GM21528 (cell line): ENCODE measurements around the gene ITPKB.
A peak's percentile ranks its signal among the peaks of the same experiment; 100 is the strongest.
"Not testable (repeated sequence)": the region's sequence is repeated elsewhere in the genome, so short reads cannot be mapped to it uniquely, and the experiment has no call there.

ENCODE experiments used
- ATAC-seq: cut with Tn5 transposase; IDR thresholded peaks from one replicate; pipeline ENCODE4 v1.9.1; 2021; ENCODE audit warnings: mild to moderate bottlenecking, moderate library complexity; ENCODE audit not compliant: unreplicated experiment, low FRiP score

ITPKB gene

DNA sequence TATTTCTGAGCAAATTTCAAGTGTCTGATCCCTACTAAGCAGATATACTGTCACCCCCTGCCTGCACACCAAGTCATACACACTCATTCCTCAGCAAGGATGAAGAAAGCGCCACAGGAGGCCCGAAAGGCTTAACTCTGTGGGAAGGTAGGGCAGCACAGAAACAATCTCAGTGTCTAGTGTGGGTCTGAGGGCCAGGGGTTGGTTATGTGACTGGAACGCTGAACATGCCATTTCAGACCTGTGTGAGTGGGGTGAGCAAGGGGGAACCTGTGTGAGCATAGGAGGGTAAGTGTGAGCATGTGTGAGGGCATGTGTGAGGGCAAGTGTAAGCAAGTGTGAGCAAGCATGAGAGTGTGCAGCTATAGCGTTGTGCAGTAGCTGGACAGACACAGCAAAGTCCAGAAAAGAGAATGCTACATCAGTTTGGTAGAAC lies 6.2 kb downstream of the ITPKB start:
- no peak for ATAC-seq

DNA sequence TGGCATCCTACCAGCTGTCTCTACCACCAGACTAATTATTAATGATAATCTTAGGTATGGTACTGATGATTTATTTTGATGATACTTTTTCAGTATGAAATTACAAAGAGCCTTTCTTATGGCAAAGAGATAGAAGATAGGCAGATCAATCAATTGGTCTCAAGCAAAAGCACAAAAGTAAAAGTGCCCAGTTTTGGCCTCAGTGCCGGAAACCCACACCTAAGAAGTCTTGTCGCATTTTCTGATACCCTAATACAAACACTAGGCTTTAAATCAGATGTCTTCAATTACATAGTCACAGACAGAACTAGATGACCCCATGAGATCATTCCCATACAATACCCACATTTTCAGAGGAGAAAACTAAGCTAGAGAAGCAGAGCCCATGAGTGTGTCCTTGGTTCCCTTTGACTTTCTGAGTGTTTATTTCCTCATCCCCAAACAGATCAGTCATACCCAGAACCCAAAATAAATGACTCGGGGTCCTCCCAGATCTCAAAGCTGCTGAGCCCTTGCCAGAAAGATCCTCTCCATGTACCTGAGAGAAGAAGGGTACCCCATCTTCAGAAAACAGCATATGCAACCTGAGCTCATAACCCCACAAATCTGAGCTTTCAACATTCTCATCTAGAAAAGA lies 7.7 kb downstream of the ITPKB start:
- ATAC-seq = no peak

DNA sequence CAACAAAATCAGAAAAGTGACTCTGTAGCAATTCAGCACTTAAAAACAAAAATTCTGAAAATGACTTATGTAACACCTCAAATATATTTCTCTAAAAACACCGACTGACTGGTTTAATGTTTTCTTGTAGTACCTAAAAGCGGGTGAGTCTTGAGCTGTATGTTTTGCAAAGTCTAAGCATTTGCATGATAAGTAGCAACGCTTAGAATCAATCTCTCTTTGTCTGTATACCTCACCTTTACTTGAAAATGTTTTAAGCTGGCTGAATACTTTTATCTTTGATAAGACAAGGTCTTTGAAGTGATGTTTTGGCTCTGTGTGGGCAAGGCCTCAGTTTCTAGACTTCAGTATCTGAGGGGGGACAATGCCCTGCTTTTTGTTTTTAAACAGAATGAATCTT lies 8.2 kb downstream of the ITPKB start:
- no peak for ATAC-seq

- ATAC-seq = no peak
Observed at GRCh38 chr1:226730071-226730470, 9.0 kb downstream of the ITPKB start.

DNA sequence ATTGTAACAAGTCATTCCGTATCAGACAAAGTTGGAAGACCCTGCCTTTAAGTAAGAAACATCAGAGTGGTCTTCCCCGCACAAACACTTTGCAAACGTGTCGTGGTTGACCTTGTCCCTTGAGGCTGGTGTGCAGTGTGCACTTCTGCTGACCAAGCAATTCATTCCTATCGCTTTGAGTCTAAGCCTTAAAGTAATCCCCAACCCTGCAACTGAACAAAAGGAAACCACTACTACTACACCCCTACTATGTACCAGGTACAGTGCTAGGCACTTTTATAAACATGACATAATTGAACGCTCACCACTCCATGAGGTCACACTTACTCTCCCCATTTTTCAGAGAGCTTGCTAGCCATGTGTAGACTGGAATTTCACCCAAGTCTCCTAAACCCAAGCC lies 10.6 kb downstream of the ITPKB start:
- no peak for ATAC-seq

GRCh38 chr1:226725897-226726267 lies 13.2 kb downstream of the ITPKB start:
- no peak for ATAC-seq

DNA sequence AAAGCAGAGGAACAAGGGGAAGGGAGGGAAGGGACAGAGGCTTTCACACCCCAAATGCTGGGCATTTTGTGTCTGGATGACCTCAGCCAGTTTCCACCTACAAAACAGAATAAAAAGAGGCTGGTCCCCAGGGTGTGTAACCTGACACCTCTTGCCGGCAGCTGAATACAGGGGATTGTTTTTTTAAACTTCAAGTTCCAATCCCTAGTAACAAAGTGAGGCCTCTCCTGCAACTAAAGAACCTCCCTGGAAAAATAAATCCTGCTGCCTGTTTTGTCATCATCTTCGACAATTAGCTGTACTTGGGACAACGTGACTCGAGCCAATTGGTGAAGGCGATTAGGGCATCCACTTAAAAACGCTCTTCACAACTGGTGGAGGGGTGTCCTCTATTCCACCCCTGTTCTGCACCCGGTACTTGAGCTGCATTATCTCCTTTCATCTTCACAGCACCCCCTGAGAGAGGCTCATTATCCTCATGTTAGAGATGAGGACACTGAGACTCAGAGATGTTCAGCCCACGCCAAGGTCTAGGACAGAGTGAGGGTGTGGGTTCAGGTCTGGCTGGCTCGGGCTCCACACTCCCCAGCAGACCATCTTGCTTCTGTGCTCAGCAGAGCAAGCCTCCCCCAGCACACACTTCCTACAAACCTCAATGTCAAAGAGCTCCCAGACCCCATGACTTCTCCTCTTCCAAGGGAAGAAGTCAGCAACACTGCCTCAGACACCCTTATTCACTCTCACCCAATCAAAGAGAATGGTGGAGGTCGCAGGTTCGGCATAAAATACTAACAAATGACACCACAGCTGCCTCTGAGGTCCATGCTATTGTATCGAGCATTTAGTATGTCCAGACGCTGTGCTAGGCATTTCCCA lies 15.2 kb downstream of the ITPKB start:
- ATAC-seq = no peak

GRCh38 chr1:226722901-226723656 lies 16.0 kb downstream of the ITPKB start:
- no peak for ATAC-seq

DNA sequence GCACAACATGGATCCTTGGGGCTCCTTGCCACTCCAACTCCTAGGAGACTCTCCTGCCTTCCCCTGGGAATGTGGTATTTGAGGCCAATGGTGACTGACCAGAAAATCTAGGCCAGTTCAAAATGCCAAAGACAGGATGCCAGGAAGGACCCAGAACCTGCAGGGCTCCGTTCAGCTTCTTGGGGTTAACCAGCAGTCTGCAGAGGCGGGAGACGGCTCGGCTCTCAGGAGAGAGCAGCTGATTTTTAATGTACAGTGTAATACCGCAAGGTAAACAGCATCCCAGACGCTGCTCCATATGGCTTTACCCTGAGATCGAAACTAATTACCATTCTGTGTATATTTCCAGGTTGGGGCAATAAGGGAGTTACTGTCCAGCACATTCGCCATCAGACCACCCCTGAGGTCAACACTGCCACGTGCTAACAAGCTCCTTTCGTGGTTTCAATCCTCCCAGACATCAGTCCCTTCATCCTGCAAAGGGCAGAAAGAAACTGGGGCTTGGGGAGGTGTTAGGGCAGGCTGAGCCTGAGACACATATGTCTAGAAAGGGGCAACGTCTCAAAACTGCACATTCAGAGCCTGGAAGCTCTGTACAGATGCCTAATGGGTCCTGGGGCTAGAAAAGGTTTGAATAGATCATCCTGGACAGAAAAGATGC lies 16.7 kb downstream of the ITPKB start:
- ATAC-seq = no peak

- ATAC-seq = not testable (repeated sequence)
Observed at GRCh38 chr1:226720574-226720973, 18.5 kb downstream of the ITPKB start.

DNA sequence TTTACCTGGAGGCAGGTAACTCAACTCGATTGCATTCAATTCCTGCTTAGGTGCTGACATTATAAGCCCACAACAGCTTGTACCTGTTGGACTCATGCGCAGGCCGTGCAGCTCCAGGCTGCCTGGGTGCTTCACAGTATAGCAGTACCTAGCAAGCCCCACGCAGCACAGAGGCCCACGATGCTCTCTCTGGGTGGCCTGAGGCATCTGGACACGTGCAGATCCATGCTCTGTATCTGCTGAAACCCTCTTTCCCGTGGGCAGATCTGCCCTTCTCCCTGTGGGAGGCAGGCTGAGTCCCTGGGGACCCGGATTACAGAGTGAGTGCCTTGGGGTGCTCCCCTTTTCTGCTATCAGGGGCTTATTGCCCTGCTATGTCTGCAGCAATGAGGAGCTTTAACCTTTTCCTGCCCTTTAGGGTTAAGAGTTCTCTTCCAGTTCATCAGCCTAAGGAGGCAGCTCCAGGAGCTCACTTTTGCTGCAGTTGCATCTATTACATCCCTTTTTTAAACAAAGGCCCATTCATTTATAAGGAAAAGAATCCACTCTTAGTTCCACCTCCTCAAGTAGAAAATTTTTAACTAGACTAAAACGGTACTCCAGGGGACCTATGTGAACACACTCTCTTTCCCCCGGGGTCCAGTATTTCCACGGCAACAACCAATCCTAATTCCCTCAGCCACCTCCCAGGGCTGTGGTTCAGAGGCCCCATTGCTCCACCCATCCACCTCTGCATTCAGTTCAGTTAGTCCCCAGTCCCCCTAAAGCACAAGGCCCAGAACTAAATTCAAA lies 19.3 kb downstream of the ITPKB start:
- ATAC-seq = no peak

DNA sequence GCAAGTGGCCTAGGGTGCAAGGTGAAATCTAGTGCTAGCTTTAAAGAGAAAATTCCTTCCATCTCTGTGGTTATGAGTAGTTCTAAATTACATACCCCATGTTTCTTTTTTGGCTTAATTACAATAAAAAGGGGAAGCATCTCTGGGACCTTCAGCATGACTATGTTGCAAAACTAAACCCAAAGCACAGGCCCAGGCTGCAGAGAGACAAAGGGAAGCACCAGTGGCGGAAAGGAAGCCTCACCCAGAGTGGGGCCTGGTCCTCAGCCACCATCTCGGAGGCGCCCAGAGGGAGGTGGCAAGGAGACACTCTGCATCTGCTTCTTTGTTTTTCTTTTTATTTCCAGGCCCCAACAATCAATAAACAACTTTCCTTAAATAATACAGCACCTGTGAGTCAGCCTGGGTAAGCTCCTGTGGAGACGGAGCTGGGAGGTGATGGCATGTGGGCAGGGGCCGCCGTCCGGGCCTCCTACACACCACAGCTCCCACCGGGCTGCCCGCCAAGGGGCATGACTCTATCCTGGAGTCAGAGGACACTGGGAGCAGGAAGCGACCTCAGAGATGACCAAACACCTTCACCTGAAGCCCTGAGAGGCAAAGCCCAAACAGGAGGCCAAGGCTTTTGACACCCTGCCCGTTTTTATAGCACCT lies 21.7 kb downstream of the ITPKB start:
- ATAC-seq = no peak

- no peak for ATAC-seq
Observed at GRCh38 chr1:226716577-226716976, 22.5 kb downstream of the ITPKB start.

- ATAC-seq = no peak
Observed at GRCh38 chr1:226714148-226714547, 24.9 kb downstream of the ITPKB start.

DNA sequence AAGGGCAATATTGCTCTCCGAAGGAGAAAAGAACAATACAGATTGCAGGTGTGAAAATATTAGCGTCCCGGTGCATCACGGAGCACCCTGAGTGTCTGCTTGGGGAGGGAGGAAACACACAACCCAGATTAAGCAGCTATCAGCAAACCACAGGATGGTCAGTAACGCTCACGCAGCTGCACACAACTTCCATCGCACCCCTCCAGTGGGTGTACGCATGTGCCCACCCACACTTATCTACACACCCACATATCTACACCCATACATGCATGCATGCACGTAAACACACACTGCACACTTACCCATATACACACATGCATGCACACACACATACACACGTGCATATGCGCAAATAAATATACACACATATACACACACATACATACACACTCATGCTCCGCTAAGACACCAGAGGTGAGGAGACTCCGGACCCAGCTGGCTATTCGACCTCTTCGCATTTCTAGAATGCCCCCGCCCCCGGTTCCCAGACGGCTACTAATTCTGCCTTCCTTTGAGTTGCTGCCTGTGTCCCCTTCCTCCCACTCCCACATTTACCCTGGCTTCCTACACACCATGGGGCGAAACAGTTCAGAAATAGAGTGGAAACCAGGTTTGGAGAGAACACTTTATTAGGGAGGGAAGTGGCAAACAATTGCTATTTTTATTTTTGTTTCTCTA lies 26.2 kb downstream of the ITPKB start:
- ATAC-seq = peak; percentile 24

GRCh38 chr1:226711976-226712741 lies 26.9 kb downstream of the ITPKB start:
- peak; percentile 89 for ATAC-seq

- no peak for ATAC-seq
Observed at GRCh38 chr1:226710501-226710900, 28.6 kb downstream of the ITPKB start.

DNA sequence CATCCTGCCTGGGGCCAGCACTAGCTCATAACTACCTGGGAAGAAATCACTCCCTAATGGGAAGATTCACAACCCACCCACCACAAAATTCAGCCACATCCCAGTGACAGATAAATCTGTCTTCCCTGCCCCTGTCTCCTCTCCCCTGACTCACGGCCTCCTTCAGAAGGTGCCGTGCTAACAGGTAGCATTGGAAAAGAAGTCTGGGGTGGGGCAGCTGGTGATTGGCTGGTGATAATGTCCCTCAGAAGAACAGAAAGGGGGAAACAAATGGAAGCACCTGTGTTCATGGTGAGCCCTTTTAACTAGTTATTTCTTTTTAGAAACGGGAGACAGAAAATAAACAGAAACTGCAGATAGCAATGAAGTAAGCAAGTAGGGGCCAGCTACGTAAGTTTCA lies 29.1 kb downstream of the ITPKB start:
- ATAC-seq = no peak
